K562 (cell line): ENCODE results near the gene RPL36AL. TPM values are rescaled to one million over a fixed set of nuclear protein-coding genes. Genes with fewer than 3 reads are reported as not detected.

Experiments used
- AFF4 ChIP-seq: sonication (generic); formaldehyde crosslinking; IDR thresholded peaks from 2 replicates; pipeline ENCODE4 v1.8.0; 2023; ENCODE audit warnings: mild to moderate bottlenecking, missing genetic modification reagents
- ASH1L ChIP-seq: fragments of 450-650 bp; IDR thresholded peaks from 2 replicates; pipeline ENCODE4 v1.6.1; 2018; ENCODE audit warnings: borderline replicate concordance, mild to moderate bottlenecking, low read depth; ENCODE audit not compliant: partially characterized antibody
- BRF2 ChIP-seq: IDR thresholded peaks from 3 replicates; pipeline ENCODE4 v1.6.1; 2011; ENCODE audit warnings: borderline replicate concordance, mild to moderate bottlenecking; ENCODE audit not compliant: insufficient read length, insufficient read depth
- CLOCK ChIP-seq: fragments of 250-450 bp; sonication (Bioruptor Pico); IDR thresholded peaks from 2 replicates; pipeline ENCODE4 v1.4.0; 2020; ENCODE audit warnings: mild to moderate bottlenecking, moderate library complexity, borderline replicate concordance
- CREB3 ChIP-seq: fragments of 450-650 bp; conservative IDR thresholded peaks from 2 replicates; pipeline ENCODE4 v1.6.1; 2016; ENCODE audit warnings: missing genetic modification characterization, low read depth, mild to moderate bottlenecking, missing compliant biosample characterization, moderate library complexity
- CREM ChIP-seq: IDR thresholded peaks from 2 replicates; pipeline ENCODE4 v1.6.1; 2014; ENCODE audit warnings: antibody characterized with exemption, low read depth
- FOXA1 ChIP-seq: fragments of 450-650 bp; IDR thresholded peaks from 2 replicates; pipeline ENCODE4 v1.6.1; 2016; ENCODE audit warnings: mild to moderate bottlenecking, borderline replicate concordance
- HIVEP1 ChIP-seq: fragments of 250-450 bp; sonication (Bioruptor Pico); IDR thresholded peaks from 2 replicates; pipeline ENCODE4 v1.4.0; 2020; ENCODE audit warnings: mild to moderate bottlenecking
- MBD2 ChIP-seq: sonication (generic); IDR thresholded peaks from 2 replicates; pipeline ENCODE4 v1.6.1; 2016; ENCODE audit warnings: low read depth, borderline replicate concordance
- PHF20 ChIP-seq: fragments of 450-650 bp; IDR thresholded peaks from 2 replicates; pipeline ENCODE4 v1.6.1; 2018; ENCODE audit not compliant: partially characterized antibody
- PHTF2 ChIP-seq: fragments of 250-450 bp; sonication (Bioruptor Pico); IDR thresholded peaks from 2 replicates; pipeline ENCODE4 v1.5.0; 2021; ENCODE audit warnings: mild to moderate bottlenecking
- PTBP1 ChIP-seq: fragments of 200-400 bp; formaldehyde crosslinking; IDR thresholded peaks from 2 replicates; pipeline ENCODE4 v1.6.1; 2017; ENCODE audit warnings: low read depth, low read length
- SMC3 ChIP-seq: conservative IDR thresholded peaks from 2 replicates; pipeline ENCODE4 v1.6.1; 2011; ENCODE audit warnings: low read depth, low read length, improper control_type of control experiment; ENCODE audit not compliant: insufficient read depth
- TAF15 ChIP-seq: fragments of 200-400 bp; formaldehyde crosslinking; IDR thresholded peaks from 2 replicates; pipeline ENCODE4 v1.6.1; 2017; ENCODE audit warnings: mild to moderate bottlenecking, low read depth, low read length, moderate library complexity
- ZNF134 ChIP-seq: fragments of 250-450 bp; sonication (Bioruptor Pico); conservative IDR thresholded peaks from 2 replicates; pipeline ENCODE4 v1.4.0; 2020
- ZNF644 ChIP-seq: fragments of 200-800 bp; sonication (Bioruptor generic); IDR thresholded peaks from 2 replicates; pipeline ENCODE4 v1.6.1; 2016; ENCODE audit warnings: low read depth, missing genetic modification characterization, missing compliant biosample characterization
- ZNF699 ChIP-seq: fragments of 250-450 bp; sonication (Bioruptor Pico); IDR thresholded peaks from 2 replicates; pipeline ENCODE4 v1.8.0; 2021; ENCODE audit warnings: mild to moderate bottlenecking, moderate library complexity; ENCODE audit not compliant: insufficient replicate concordance
- polyA plus RNA-seq, 8 experiments: library from polyadenylated mRNA; depleted of rRNA in 4 of 8; stranded (reverse) in 5 of 8; unstranded in 3 of 8; fragments of >200 nt; fragmentation: Nextera tagmentation in 2 of 8; fragmentation: Illumina TruSeq in 1 of 8; extraction: Ambion mirVana in 2 of 8; extraction: Trizol in 1 of 8; gene quantifications; 2 replicates each; pipeline versions ENCODE4 v1.2.1 to v1.2.3, GENCODE V29; 2011 to 2014; ENCODE audit warnings: inconsistent platforms in 1 of 8, missing spikeins in 1 of 8
- total RNA-seq, 7 experiments: library from RNA; depleted of rRNA in 6 of 7; stranded (reverse); fragments of >200 nt in 6 of 7; fragmentation: Illumina TruSeq in 2 of 7; extraction: Trizol in 2 of 7; gene quantifications; 2 replicates each; pipeline versions ENCODE4 v1.2.1 to v1.2.3, GENCODE V29; 2011 to 2021; ENCODE audit warnings: low replicate concordance in 1 of 7

Gene RPL36AL
- total and polyA plus RNA-seq, 9 of the 15 experiments (the other 6 are each of a cell fraction or from before 2014, with no cell fraction given), result 146 to 674 (median 360) TPM

- TF ChIP-seq CLOCK (CRISPR knock-in tag) (no peak), ZNF134 (CRISPR knock-in tag) (no peak), HIVEP1 (CRISPR knock-in tag) (no peak), FOXA1 (no peak), MBD2 (peak; percentile 88), ASH1L (peak; percentile 73), SMC3 (no peak), BRF2 (no peak), PHF20 (peak; percentile 38), PHTF2 (no peak), ZNF699 (CRISPR knock-in tag) (no peak), ZNF644 (tag) (no peak), CREB3 (tag) (no peak), PTBP1 (no peak), TAF15 (no peak), CREM (peak; percentile 68), AFF4 (CRISPR knock-in tag) (peak; percentile 88)
Measured at GRCh38 chr14:49620182-49621113, at the start of gene RPL36AL, which contains the start of gene MGAT2 (continued).
